Central memory CD4-positive, alpha-beta T cell (primary cell): ENCODE measurements around the gene CMTM5.
A peak's percentile ranks its signal among the peaks of the same experiment; 100 is the strongest.

ENCODE experiments used
- DNase-seq: peaks from one replicate; pipeline ENCODE4 v3.0.0; 2022
- total RNA-seq, 3 experiments: gene quantifications; one replicate each; lab custom pipeline; 2026; lab: John Stamatoyannopoulos, UW

CMTM5 gene, protein sequence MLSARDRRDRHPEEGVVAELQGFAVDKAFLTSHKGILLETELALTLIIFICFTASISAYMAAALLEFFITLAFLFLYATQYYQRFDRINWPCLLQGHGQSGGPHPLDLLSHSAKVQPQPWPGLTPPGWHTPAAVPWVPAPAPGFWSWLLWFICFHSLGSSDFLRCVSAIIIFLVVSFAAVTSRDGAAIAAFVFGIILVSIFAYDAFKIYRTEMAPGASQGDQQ
- 0 reads per million in 3 experiments for total RNA-seq

DNA sequence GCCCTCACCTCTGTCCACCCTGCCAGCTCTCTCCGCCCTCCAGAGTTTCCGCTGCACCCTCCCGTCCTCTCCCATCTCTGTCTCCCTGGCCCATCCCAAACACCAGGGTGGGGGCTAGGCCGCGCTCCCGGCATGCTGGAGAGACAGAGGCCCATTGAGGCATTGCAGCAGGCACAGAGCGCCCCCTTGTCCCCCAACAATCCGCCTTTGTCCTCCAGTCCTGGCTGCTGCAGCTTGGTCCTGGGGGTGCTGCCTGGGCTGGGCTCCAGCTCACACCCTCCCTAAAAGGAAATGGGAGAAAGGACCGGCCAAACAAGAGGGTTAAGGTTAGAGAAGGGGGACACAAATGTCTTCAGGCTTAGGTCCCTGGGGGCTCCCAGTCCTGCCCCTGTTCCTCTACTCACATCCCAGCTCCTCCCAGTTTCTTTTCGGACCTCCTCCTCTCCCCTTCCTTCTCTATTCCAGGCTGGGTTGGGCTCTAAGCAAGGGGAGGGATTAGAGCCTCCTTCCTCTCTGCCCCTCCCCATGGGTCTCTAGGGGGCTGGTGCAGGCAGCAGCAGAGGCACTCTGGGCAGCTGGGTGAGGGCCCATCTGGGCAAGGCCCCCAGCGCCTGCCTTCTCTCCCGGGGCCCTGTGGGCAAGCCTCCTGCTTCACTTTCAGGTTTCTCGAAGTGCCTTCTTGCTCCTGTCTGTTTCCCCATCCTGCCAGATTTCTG, at the start of gene CMTM5:
Gene CMTM5, plus strand, starts transcription at position 565 of the 716 bp plus-strand sequence. CDS start 206 bp downstream, outside the sequence.
- no peak for DNase-seq

DNA sequence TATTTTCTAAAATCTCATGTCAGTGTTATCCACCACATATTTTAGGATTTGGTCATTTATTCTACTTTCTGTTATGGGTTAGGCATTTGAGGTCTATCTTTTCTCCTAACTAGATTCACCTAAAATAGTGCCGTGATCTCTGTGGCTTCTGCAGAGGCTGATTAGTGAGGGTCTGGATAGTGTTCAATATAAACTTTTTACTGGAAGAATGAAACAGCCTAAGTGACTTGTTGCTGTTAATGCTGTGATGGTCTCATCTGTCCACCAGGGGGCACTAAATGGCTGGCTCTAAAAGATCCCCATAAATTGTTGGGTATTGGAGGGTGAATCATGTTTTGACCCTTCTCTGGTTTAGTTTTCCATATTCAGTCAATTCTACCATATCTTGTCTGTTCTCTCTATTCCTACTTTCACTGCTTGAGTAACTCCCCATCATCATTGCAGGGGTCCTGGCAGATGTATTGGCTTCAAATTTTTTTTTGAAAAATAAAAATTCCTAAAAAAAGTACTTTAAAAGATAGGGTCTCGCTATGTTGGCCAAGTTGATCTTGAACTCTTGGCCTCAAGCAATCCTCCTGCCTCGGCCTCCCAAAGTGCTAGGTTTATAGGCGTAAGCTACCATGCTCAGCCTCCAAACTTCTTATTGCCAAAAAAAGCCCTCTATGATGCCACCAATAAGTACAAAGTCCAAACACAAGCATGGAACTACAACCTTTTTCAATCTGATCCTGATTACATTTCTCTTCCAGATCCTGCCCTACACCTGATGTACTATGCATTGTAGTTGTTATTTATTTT, 48.7 kb upstream of the CMTM5 start:
- DNase-seq, result peak; percentile 50

DNA sequence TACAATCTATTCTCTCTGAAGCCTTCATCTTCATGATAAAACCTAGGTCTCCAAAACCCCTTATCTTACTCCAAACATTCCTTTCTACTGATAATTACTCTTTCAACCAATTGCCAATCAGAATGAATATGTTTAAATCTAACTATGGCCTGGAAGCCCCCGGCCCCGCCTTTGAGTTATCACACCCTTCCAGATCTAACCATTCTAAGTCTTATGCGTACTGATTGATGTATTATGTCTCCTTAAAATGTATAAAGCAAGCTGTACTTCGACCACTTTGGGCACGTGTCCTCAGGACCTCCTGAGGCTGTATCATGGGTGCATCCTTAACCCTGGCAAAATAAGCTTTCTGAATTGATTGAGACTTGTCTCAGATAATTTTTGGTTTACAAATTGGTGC, 41.2 kb upstream of the CMTM5 start:
- DNase-seq, result no peak

DNA sequence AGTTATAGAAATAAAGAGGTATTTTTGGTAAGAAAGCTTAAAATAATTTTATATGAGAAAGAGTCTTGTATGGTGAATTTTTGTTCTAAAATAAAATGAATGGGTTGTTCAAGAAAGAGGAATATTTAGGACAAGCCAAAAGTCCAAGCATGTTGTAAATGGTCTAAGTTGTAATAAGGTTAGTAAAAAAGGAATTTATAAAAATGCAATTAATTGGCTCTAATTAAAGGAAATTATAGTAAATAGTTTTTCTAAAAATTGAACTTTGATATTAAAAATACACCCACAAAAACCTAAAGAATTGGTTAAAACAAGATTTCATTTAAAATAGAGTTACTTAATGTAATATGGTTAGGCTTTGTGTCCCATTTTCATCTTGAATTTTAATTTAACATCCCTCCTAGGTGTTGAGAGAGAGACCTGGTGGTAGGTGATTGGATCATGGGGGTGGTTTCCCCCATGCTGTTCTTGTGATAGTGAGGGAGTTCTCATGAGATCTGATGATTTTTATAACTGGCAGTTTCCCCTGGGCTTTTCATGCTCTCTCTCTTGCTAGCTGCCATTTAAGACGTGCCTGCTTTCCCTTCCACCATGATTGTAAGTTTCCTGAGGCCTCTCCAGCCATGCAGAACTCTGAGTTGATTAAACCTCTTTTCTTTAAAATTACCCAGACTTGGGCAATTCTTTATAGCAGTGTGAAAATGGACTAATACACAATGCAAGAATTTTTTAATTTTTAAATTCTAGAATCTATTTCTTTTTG, 37.2 kb upstream of the CMTM5 start:
- DNase-seq, result no peak

DNA sequence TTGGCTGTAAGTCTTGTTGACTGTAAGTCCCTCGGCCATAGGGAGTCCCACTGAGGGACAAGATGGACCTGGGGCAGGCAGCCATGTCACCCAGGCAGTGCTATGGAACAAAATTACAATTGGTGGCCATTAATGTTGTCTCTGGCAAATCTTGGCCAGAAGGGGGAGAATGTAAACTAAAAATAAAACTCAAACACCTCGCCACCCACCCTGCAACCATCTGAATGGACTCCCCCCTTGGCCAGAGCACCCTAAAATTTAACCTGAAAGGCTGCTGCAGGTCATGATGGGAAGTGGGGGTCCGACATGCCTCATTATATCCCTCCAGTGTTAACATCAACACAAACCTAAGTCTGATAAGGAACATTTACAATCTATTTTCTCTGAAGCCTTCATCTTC, 32.4 kb upstream of the CMTM5 start:
- no peak for DNase-seq

DNA sequence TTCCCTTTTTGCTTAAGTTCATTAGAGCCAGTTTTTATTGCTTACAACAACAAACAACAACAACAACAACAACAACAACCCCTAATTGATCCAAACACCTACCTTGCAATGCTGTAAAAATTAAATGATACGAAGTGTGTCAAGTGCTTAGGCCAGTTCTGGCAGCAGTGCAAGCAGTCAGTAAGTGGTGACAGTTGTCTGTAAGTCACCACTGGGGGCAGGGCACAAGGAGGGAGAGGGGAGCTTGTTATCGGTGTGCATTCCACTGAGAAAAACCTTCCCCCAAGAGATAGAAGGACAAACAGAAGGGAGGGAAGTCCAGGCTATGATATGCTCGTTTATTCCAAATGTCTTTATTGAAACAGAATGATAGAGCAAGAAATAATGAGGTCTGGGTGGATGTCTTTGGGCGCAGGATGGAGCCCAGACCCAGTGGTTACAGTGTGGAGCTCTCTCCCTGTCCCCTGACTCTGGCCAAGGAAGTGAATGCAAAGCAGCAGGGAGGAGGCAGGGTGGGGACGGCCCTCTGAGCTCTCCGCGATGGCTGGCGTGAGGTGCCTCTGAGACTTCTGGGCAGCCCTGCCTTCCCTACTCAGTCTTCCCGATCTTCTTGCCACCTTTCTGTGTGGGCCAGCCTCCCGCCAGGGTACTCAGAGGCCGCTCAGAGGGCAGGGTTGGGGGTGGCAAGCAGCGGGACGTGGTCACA, 30.7 kb upstream of the CMTM5 start:
- DNase-seq, result no peak

DNA sequence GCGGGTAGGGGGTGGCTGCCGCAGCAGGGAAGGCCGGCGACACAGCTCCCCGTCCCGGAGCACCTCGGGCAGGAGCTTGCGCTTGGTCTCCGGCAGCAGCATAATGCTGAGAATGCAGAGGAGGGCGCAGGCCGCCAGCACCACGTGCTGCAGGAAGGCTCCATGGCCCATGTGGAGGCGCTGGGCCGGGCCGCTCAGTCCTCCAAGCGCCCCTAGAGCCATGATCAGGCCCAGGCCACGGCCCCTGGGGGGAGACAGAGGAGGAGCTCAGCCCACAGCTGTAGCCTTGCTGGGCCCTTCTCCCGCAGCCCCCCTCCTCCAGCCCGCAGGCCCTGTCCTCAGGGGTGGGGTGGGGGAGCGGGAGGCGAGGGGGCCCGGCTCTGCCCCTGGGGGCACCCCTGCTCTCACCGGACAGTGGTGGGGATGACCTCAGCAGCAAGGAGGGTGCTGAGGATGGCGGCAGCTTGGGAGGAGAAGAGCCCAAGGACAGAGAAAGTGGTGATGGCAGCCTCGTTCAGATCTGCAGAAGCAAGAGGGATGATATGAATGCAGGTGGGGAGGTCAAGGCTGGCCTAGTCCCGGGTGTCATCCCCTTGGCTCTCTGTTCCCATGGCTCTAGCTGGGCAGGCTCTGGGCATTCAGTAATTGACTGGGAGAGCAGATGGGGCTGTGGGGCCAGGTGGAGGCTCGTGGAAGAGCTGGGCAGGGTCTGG, 30.0 kb upstream of the CMTM5 start:
- no peak for DNase-seq

DNA sequence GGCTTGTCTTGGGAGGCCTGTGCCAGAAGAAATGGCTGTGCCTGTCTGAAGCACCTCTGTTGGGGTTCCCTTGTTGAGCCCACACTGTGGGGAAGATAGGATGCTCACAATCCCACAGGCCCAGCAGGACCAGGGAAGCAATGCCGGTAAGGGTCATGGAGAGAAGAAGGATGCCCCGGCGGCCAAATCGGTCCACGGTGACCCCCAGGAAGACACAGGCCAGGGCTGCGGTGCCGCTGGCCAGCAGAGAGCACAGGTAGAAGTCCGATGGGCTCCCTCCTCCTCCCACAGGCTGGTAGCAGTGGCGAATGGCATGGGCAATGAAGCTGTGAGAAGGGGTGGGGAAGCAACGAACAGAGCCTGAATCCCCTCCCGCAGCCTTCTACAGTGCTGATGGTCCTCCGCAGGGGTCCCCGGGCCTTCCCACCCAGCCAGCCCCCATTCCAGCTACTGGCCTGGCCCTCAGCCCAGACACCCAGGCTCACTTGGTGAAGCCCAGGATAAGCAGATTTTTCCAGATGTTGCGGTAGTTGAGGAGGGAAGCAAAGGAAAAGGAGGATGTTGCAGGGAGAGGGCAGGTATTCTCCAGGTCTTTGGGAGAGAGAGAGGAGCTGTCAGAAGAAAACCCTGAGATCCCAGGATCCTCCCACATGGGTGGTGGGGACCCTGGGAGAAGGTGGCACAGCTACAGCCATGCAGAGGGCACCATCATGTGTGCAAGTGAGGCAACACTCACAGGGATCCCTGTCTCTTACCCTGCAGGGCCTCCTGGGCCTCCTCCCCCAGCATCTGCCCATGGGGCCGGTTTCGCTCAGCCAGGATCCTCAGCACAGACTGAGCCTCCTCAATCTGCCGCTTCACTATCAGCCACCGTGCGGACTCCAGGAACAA, 29.2 kb upstream of the CMTM5 start:
- no peak for DNase-seq

DNA sequence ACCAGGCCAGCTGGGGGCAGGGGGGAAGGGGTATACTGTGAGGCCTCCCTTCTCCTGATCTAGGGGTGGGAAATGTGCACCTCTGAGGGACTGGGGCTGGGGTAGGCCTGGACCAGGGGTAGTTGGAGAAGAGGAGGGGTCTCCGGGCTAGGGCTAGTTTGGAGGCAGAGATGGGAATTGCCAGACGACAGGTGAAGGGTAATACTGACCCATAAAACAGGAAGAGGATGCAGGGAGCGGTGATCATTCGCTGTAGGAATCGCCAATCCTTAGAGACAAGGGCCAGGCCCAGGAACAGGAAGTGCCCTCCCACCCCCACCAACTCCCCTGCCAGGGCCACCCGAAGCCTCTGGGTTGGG, 28.6 kb upstream of the CMTM5 start:
- DNase-seq, result no peak

DNA sequence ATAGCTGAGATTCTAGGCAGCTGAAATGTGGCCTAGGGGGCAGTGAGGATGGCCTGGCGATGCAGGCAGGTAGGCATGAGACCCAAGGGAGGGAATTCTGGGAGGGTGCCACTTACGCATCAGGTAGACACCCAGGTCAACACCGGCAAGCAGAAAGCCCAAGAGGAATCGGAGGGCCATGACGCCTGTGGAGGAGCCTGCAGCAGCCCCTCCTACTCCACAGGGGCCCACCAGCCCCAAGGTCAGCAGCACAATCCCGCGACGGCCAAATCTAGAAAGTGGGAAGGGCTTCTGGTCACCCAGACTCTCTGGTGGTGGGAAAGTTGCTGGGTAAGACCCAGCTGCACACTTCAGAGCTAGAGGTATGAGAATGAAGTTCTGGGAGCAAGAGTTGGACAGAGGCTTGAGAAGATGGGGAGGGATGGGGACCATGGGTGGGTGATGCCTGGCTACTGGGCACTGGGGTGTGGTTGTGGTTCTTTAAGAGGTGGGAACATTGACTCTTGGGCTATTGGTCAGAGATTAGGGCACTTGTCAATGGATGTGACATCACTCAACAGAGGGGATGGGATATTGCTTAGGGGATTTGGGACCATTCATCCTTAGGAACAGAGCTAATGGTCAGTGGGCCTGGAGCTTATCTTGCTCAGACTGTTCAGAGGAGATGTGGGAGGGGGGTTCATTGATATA, 27.5 kb upstream of the CMTM5 start:
- no peak for DNase-seq

DNA sequence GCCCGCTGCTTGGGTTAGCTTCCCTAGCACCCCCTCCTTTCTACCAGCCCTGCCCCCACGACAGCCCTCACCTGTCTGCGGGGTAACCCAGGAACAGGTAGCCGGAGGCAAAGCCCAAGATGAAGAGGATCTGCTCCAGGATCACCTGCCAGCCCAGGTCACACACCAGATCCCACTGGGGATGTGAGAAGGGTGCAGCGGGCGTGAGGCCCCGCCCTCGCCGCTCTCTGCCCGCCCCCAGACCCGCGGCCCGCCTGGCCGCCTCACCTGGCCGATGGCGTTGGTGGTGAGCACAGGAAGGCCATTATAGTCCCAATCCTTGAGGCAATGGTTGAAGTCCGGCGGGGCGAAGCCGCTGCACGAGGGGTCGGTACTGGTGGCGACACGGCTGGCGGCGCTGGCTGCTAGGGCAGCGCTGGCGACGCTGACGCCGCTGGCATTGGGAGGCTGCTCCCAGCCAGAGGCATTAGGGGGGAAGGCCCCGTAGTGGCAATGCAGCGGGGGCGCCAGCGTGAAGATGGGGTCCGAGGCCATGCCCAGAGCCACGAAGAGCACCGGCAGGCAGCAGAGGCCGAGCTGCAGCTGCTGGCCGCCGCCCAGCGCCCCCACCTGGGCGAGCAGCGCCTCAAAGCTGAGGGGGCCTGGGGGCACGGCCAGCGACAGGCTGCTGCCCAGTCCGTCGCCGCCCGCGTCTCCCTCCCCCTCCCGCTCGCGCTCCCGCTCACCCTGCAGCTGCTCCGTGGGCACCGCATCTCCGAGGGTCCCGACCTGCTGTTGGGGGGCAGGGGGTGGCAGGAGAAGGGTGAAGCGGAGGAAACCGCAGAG, 25.0 kb upstream of the CMTM5 start:
- DNase-seq, result no peak

DNA sequence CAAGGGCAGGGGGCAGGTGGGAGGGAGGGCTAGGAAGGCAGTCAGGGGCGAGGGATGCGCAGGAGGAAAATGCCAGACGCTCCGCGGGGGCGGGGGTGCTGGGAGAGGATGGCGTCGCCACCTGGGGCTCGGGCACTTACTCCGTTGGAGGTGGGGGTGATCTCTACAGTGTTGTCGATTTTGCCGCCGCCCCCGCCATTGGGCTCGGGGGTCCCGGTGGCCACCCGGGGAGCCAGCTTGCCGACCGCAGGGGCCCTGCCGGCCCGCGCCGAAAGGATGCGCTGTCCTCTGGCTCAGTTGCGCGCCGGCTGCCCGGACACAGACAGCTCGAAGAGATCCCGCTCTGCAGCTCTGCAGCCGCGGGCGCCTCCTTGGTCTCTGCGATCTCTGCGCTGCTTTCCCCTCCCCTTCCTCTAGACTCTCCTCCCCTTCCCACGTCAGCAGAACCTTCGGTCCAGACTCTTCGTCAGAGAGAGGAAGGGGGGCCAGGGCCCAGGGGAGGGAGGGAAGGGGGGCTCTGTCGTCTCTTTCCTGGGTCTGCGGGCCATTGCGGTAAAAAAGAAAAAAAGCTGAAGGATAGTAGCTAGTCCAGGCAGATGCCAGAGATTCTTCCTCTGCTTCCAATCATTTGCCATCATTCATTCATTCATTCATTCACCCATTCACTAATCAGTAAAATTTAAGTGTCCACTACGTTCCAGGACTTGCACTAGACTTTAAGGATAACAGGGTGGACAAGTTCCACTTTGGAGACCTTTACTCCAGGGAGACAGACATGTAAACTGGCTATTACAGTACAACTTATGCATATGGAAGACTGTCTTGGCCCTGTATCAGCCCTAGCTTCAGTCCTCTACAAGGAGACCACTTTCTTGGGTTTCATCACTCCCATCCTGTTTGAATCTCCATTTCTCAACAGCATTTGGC, 24.1 kb upstream of the CMTM5 start, which contains the start of gene SLC22A17:
Gene SLC22A17, minus strand, starts transcription at position 382 of the 927 bp plus-strand sequence.
- peak; percentile 59 for DNase-seq

DNA sequence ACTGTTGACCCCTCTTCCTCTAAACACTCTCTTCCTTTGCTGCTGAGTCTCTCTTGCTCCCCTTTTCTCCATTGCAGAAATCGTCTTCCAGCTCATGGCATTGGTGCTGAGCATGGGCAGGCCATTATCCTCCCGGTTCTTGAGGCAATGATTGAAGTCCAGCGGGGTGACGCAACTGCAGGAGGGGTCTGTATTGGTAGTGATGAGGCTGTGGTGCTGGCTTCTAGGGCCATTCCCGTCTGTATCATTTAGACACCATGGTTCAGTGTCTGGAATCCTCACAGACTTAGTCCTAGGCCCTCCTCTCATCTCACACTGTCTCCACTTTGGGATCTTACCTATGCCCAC, 23.4 kb upstream of the CMTM5 start:
- DNase-seq, result no peak

DNA sequence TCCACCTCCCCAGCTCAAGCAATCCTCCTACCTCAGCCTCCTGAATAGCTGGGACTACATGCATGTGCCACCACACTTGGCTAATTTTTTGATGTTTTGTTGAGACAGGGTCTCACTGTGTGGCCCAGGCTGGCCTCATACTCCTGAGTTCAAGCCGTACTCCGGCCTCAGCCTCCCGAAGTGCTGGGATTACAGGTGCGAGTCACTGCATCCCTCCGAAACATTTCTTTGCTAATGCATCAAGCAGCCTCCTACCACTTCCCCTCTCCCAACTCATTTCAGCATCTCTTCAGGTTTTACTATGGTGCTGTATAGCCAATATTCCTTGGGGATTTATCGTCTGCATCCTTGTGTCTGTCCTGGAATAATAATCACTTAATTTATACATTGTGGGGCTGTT, 21.9 kb upstream of the CMTM5 start:
- DNase-seq, result no peak

DNA sequence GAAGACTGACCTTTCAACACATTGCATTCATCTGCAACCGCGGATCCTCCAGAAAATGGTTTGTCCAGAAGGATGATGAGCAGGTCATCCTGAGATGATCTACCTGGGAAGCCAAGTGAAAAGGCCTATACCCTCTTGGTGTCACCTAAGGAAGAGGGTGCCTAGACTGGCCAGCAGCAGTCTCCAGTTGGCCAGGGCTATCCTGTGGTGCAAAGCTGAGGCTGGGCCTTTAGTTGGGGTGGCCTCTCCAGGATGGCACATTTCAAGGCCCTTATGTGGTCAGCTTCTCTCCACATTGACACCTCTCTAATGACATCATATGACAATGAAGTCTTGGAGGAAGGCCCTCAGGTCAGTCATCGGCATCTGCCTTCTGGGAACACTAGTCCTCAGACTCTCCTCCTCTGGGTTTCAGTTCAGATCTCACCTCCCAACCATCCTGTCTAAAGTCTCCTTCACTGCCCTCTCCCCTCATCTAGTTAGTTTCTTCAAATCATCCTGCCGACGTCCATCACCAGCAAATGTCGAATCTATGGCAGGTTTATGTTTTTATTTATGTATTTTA, 20.9 kb upstream of the CMTM5 start:
- DNase-seq, result no peak

DNA sequence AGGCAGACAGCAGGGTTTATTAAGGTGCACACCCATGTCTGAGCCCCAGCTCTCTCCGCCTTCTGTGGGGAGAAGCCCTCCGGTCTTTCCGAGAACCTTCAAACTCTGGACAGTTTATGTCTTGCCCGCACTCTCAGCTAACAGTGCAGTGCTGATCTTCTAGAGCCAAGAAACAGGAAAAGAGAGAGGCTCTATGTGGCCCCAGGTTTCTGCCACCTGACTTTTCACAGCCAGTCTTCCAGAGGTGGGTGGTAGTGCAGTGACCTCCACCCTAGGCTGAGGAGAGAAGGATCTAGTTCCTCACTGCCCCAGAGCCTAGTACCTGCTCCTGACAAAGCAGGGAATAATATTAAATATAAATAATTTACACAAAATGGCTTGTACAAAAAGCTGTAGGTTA, 20.2 kb upstream of the CMTM5 start:
- DNase-seq, result no peak

DNA sequence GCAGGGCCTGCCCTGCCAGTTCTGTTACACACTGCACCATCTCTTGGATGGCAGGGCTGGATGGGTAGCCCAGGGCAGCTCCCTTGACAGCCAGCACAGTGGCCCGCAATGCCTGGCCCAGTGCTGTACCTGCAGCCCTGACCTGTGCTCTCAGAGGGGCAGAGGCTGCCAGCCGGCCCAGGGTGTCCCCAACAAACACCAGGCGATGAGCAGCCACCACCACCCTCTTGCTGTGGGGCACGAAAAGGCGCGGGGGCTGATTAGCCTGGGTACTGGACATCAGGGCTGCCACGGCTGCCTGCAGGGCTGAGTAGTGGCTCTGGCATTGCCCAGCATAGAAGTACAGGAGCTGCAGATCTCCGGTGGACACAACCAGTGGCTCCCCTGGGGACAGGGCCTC, 19.6 kb upstream of the CMTM5 start:
- no peak for DNase-seq

DNA sequence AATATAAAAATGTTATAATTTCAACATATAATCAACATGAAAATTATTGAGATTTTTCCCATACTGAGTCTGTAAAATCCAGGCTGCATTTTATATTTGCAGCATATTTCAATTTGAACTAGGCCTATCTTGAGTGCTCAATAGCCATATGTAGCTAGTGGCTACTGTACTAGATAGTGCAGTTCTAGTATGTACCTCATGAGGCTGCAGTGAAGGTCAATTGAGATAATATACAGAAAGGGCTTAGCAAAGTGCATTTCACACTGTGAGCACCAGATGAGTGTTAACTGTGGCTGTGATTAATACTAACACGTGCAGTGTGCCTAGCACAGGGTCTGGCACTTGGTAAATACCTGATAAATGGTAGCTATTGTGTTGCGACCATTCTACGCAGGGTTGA, 18.8 kb upstream of the CMTM5 start:
- no peak for DNase-seq
